H9 (cell line): ENCODE measurements around the gene ARID1B. TPM values are rescaled to one million over a fixed set of nuclear protein-coding genes. Genes with fewer than 3 reads are reported as not detected.

Source experiments
- DNase-seq: peaks from one replicate; pipeline ENCODE4 v3.0.0-alpha.2; 2017
- H2AFZ ChIP-seq: one replicate; pipeline ENCODE4 v1.6.1; 2013; ENCODE audit warnings: mild to moderate bottlenecking, low read length, control low read depth, moderate library complexity
- H2AK5ac ChIP-seq: 2 replicates; pipeline ENCODE4 v1.6.1; 2013; ENCODE audit warnings: low read length, control low read depth, mixed read lengths; ENCODE audit not compliant: insufficient read length
- H2BK120ac ChIP-seq: one replicate; pipeline ENCODE4 v1.6.1; 2013; ENCODE audit warnings: low read depth, mild to moderate bottlenecking, low read length, control low read depth, inconsistent platforms; ENCODE audit not compliant: poor library complexity, severe bottlenecking
- H2BK12ac ChIP-seq: 2 replicates; pipeline ENCODE4 v1.6.1; 2013; ENCODE audit warnings: low read length, control low read depth, mixed read lengths, low read depth; ENCODE audit not compliant: insufficient read length
- H2BK15ac ChIP-seq: 2 replicates; pipeline ENCODE4 v1.6.1; 2013; ENCODE audit warnings: low read depth, low read length, control low read depth
- H2BK20ac ChIP-seq: one replicate; pipeline ENCODE4 v1.6.1; 2013; ENCODE audit warnings: low read depth, mild to moderate bottlenecking, low read length, control low read depth, inconsistent platforms; ENCODE audit not compliant: poor library complexity, severe bottlenecking
- H2BK5ac ChIP-seq: 2 replicates; pipeline ENCODE4 v1.6.1; 2013; ENCODE audit warnings: low read length, control low read depth, mixed read lengths; ENCODE audit not compliant: insufficient read length
- H3K14ac ChIP-seq: 2 replicates; pipeline ENCODE4 v1.6.1; 2013; ENCODE audit warnings: low read length, control low read depth; ENCODE audit not compliant: insufficient read depth
- H3K18ac ChIP-seq: 2 replicates; pipeline ENCODE4 v1.6.1; 2013; ENCODE audit warnings: low read depth, mild to moderate bottlenecking, mixed read lengths, low read length, control low read depth; ENCODE audit not compliant: insufficient read length
- H3K23ac ChIP-seq: 2 replicates; pipeline ENCODE4 v1.6.1; 2013; ENCODE audit warnings: low read length, control low read depth, mixed read lengths, low read depth; ENCODE audit not compliant: insufficient read length
- H3K23me2 ChIP-seq: 2 replicates; pipeline ENCODE4 v1.6.1; 2013; ENCODE audit warnings: low read depth, mild to moderate bottlenecking, mixed read lengths, low read length, control low read depth; ENCODE audit not compliant: insufficient read length, poor library complexity, severe bottlenecking
- H3K27ac ChIP-seq: 2 replicates; pipeline ENCODE4 v1.5.1; 2013; ENCODE audit warnings: low read length, control low read depth, mixed read lengths, low read depth; ENCODE audit not compliant: insufficient read length
- H3K27me3 ChIP-seq: 2 replicates; pipeline ENCODE4 v1.6.1; 2013; ENCODE audit warnings: low read length, control low read depth, inconsistent platforms; ENCODE audit not compliant: insufficient read depth
- H3K4ac ChIP-seq: 2 replicates; pipeline ENCODE4 v1.6.1; 2013; ENCODE audit warnings: low read depth, mild to moderate bottlenecking, control low read depth, inconsistent platforms, low read length, moderate library complexity
- H3K4me1 ChIP-seq: 2 replicates; pipeline ENCODE4 v1.6.1; 2013; ENCODE audit warnings: low read length, control low read depth, inconsistent platforms; ENCODE audit not compliant: insufficient read depth
- H3K4me2 ChIP-seq: 2 replicates; pipeline ENCODE4 v1.6.1; 2013; ENCODE audit warnings: low read length, control low read depth, mixed read lengths; ENCODE audit not compliant: insufficient read length, insufficient read depth
- H3K56ac ChIP-seq: 2 replicates; pipeline ENCODE4 v1.6.1; 2013; ENCODE audit warnings: low read depth, mild to moderate bottlenecking, mixed read lengths, low read length, control low read depth; ENCODE audit not compliant: insufficient read length
- H3K79me1 ChIP-seq: 2 replicates; pipeline ENCODE4 v1.6.1; 2013; ENCODE audit warnings: low read depth, mild to moderate bottlenecking, moderate library complexity, low read length, control low read depth, inconsistent platforms; ENCODE audit not compliant: insufficient read depth, poor library complexity, severe bottlenecking
- H3K79me2 ChIP-seq: 2 replicates; pipeline ENCODE4 v1.6.1; 2013; ENCODE audit warnings: low read length, control low read depth, inconsistent platforms; ENCODE audit not compliant: insufficient read depth
- H3K9ac ChIP-seq: 2 replicates; pipeline ENCODE4 v1.6.1; 2013; ENCODE audit warnings: low read length, control low read depth, mixed read lengths; ENCODE audit not compliant: insufficient read length; ENCODE audit errors: extremely low read depth
- H3K9me3 ChIP-seq: one replicate; pipeline ENCODE4 v1.6.1; 2013; ENCODE audit warnings: low read depth, low read length, inconsistent platforms; ENCODE audit not compliant: control insufficient read depth
- H3T11ph ChIP-seq: one replicate; pipeline ENCODE4 v1.6.1; 2013; ENCODE audit warnings: mild to moderate bottlenecking, low read length, control low read depth, inconsistent platforms
- H4K20me1 ChIP-seq: one replicate; pipeline ENCODE4 v1.6.1; 2013; ENCODE audit not compliant: control insufficient read depth, insufficient read length, insufficient read depth
- H4K5ac ChIP-seq: 2 replicates; pipeline ENCODE4 v1.6.1; 2013; ENCODE audit warnings: low read depth, mild to moderate bottlenecking, mixed read lengths, low read length, control low read depth; ENCODE audit not compliant: insufficient read length
- H4K8ac ChIP-seq: replicated peaks from 2 replicates; pipeline ENCODE4 v1.6.1; 2013; ENCODE audit warnings: low read length, control low read depth, mixed read lengths, low read depth; ENCODE audit not compliant: insufficient read length
- H4K91ac ChIP-seq: 2 replicates; pipeline ENCODE4 v1.6.1; 2013; ENCODE audit warnings: low read depth, mild to moderate bottlenecking, moderate library complexity, mixed read lengths, low read length, control low read depth; ENCODE audit not compliant: insufficient read length
- H3K27ac Mint-ChIP-seq, 3 experiments: 2 replicates in 2 of 3; 3 replicates in 1 of 3; pipeline ENCODE4 v1.8.0; 2020 to 2021; ENCODE audit warnings: mixed read lengths in 3 of 3, mild to moderate bottlenecking in 1 of 3, moderate library complexity in 1 of 3
- H3K27me3 Mint-ChIP-seq: 2 replicates; pipeline ENCODE4 v1.8.0; 2021; ENCODE audit warnings: low read depth, mild to moderate bottlenecking, moderate library complexity, mixed read lengths
- H3K36me3 Mint-ChIP-seq, 3 experiments: 2 replicates in 2 of 3; 3 replicates in 1 of 3; pipeline ENCODE4 v1.8.0; 2020 to 2021; ENCODE audit warnings: low read depth in 3 of 3, mixed read lengths in 3 of 3; ENCODE audit not compliant: insufficient read depth in 1 of 3
- H3K4me1 Mint-ChIP-seq, 2 experiments: 2 replicates each; pipeline ENCODE4 v1.8.0; 2020; ENCODE audit warnings: mixed read lengths in 2 of 2
- H3K4me3 Mint-ChIP-seq, 2 experiments: 2 replicates in 1 of 2; 3 replicates in 1 of 2; pipeline ENCODE4 v1.8.0; 2020 to 2021; ENCODE audit warnings: mild to moderate bottlenecking in 2 of 2, mixed read lengths in 2 of 2, moderate library complexity in 1 of 2
- H3K9me3 Mint-ChIP-seq, 2 experiments: 2 replicates in 1 of 2; 3 replicates in 1 of 2; pipeline ENCODE4 v1.8.0; 2020; ENCODE audit warnings: mild to moderate bottlenecking in 2 of 2, mixed read lengths in 2 of 2, moderate library complexity in 1 of 2
- CTCF ChIP-seq: fragments of 200-600 bp; sonication (generic); conservative IDR thresholded peaks from 3 replicates; pipeline ENCODE4 v1.8.0; 2021; ENCODE audit warnings: antibody characterized with exemption, mild to moderate bottlenecking
- WGBS: extraction: QIAGEN DNeasy Blood & Tissue Kit; methylation state at CpG from one replicate; pipeline ENCODE4 v1.1.7; 2013; ENCODE audit warnings: missing lambda C conversion rate, low lambda C conversion rate, mixed read lengths; ENCODE audit not compliant: insufficient read length; ENCODE audit errors: extremely low coverage; 5-methylcytosine and 5-hydroxymethylcytosine counted together
- total RNA-seq: library from RNA; stranded (reverse); gene quantifications from 2 replicates; pipeline ENCODE4 v1.2.1, GENCODE V29; 2021

Gene ARID1B
- total RNA-seq, 1 experiment from 2014 or later = 88.2 TPM

GRCh38 chr6:157155804-157156203 is 378.6 kb downstream of the ARID1B start:
- Histone ChIP-seq H3K56ac (no peak overlapping the region), H2AK5ac (no peak overlapping the region), H3K27me3 (no peaks in the 10 kb centered on the region), H3K14ac (no peak overlapping the region), H3T11ph (no peak overlapping the region), H3K18ac (no peak overlapping the region), H3K27ac (no peak overlapping the region), H3K4ac (no peak overlapping the region), H2BK15ac (no peak overlapping the region), H2BK12ac (no peak overlapping the region), H3K9ac (no peak overlapping the region), H3K4me2 (no peak overlapping the region), H4K20me1 (no peaks in the 10 kb centered on the region), H3K79me1 (no peaks in the 10 kb centered on the region), H3K9me3 (no peaks in the 10 kb centered on the region), H2BK20ac (no peak overlapping the region), H4K91ac (no peak overlapping the region), H3K79me2 (no peaks in the 10 kb centered on the region), H2BK120ac (no peak overlapping the region), H2BK5ac (no peak overlapping the region), H4K8ac (no peak overlapping the region), H3K23me2 (no peaks in the 10 kb centered on the region), H4K5ac (no peak overlapping the region), H3K23ac (no peak overlapping the region), H2AFZ (no peak overlapping the region), H3K4me1 (peaks cover 7% of the 10 kb centered on the region; the same call in 1 of the 2 replicates)
- H3K4me3 Mint-ChIP-seq = no peak overlapping the region
- no peaks in the 10 kb centered on the region for H3K27me3 Mint-ChIP-seq
- DNase-seq = no peak
- no CpG with 5 or more reads among the region's 3 CpGs for WGBS
- TF ChIP-seq CTCF = no peak
- peaks cover 31 to 37% of the 10 kb centered on the region in 2 experiments for H3K4me1 Mint-ChIP-seq
- H3K36me3 Mint-ChIP-seq = peaks cover 3 to 22% (median 10%) of the 10 kb centered on the region in 3 experiments; a peak in 5 of 7 replicates
- no peaks in the 10 kb centered on the region for H3K9me3 Mint-ChIP-seq
- H3K27ac Mint-ChIP-seq = peak overlapping the region in 2 of 3 experiments; percentile 14 to 17; a peak in 2 of 7 replicates
